H9 (cell line): ENCODE measurements around the gene HNRNPLL. TPM values are rescaled to one million over a fixed set of nuclear protein-coding genes. Genes with fewer than 3 reads are reported as not detected.

Experiments used
- DNase-seq: peaks from one replicate; pipeline ENCODE4 v3.0.0-alpha.2; 2017
- H2AFZ ChIP-seq: one replicate; pipeline ENCODE4 v1.6.1; 2013; ENCODE audit warnings: mild to moderate bottlenecking, low read length, control low read depth, moderate library complexity
- H2AK5ac ChIP-seq: 2 replicates; pipeline ENCODE4 v1.6.1; 2013; ENCODE audit warnings: low read length, control low read depth, mixed read lengths; ENCODE audit not compliant: insufficient read length
- H2BK120ac ChIP-seq: one replicate; pipeline ENCODE4 v1.6.1; 2013; ENCODE audit warnings: low read depth, mild to moderate bottlenecking, low read length, control low read depth, inconsistent platforms; ENCODE audit not compliant: poor library complexity, severe bottlenecking
- H2BK12ac ChIP-seq: 2 replicates; pipeline ENCODE4 v1.6.1; 2013; ENCODE audit warnings: low read length, control low read depth, mixed read lengths, low read depth; ENCODE audit not compliant: insufficient read length
- H2BK15ac ChIP-seq: 2 replicates; pipeline ENCODE4 v1.6.1; 2013; ENCODE audit warnings: low read depth, low read length, control low read depth
- H2BK20ac ChIP-seq: one replicate; pipeline ENCODE4 v1.6.1; 2013; ENCODE audit warnings: low read depth, mild to moderate bottlenecking, low read length, control low read depth, inconsistent platforms; ENCODE audit not compliant: poor library complexity, severe bottlenecking
- H2BK5ac ChIP-seq: 2 replicates; pipeline ENCODE4 v1.6.1; 2013; ENCODE audit warnings: low read length, control low read depth, mixed read lengths; ENCODE audit not compliant: insufficient read length
- H3K14ac ChIP-seq: 2 replicates; pipeline ENCODE4 v1.6.1; 2013; ENCODE audit warnings: low read length, control low read depth; ENCODE audit not compliant: insufficient read depth
- H3K18ac ChIP-seq: 2 replicates; pipeline ENCODE4 v1.6.1; 2013; ENCODE audit warnings: low read depth, mild to moderate bottlenecking, mixed read lengths, low read length, control low read depth; ENCODE audit not compliant: insufficient read length
- H3K23ac ChIP-seq: 2 replicates; pipeline ENCODE4 v1.6.1; 2013; ENCODE audit warnings: low read length, control low read depth, mixed read lengths, low read depth; ENCODE audit not compliant: insufficient read length
- H3K23me2 ChIP-seq: 2 replicates; pipeline ENCODE4 v1.6.1; 2013; ENCODE audit warnings: low read depth, mild to moderate bottlenecking, mixed read lengths, low read length, control low read depth; ENCODE audit not compliant: insufficient read length, poor library complexity, severe bottlenecking
- H3K27ac ChIP-seq: 2 replicates; pipeline ENCODE4 v1.5.1; 2013; ENCODE audit warnings: low read length, control low read depth, mixed read lengths, low read depth; ENCODE audit not compliant: insufficient read length
- H3K27me3 ChIP-seq: 2 replicates; pipeline ENCODE4 v1.6.1; 2013; ENCODE audit warnings: low read length, control low read depth, inconsistent platforms; ENCODE audit not compliant: insufficient read depth
- H3K4ac ChIP-seq: 2 replicates; pipeline ENCODE4 v1.6.1; 2013; ENCODE audit warnings: low read depth, mild to moderate bottlenecking, control low read depth, inconsistent platforms, low read length, moderate library complexity
- H3K4me1 ChIP-seq: 2 replicates; pipeline ENCODE4 v1.6.1; 2013; ENCODE audit warnings: low read length, control low read depth, inconsistent platforms; ENCODE audit not compliant: insufficient read depth
- H3K4me2 ChIP-seq: 2 replicates; pipeline ENCODE4 v1.6.1; 2013; ENCODE audit warnings: low read length, control low read depth, mixed read lengths; ENCODE audit not compliant: insufficient read length, insufficient read depth
- H3K56ac ChIP-seq: 2 replicates; pipeline ENCODE4 v1.6.1; 2013; ENCODE audit warnings: low read depth, mild to moderate bottlenecking, mixed read lengths, low read length, control low read depth; ENCODE audit not compliant: insufficient read length
- H3K79me1 ChIP-seq: 2 replicates; pipeline ENCODE4 v1.6.1; 2013; ENCODE audit warnings: low read depth, mild to moderate bottlenecking, moderate library complexity, low read length, control low read depth, inconsistent platforms; ENCODE audit not compliant: insufficient read depth, poor library complexity, severe bottlenecking
- H3K79me2 ChIP-seq: 2 replicates; pipeline ENCODE4 v1.6.1; 2013; ENCODE audit warnings: low read length, control low read depth, inconsistent platforms; ENCODE audit not compliant: insufficient read depth
- H3K9ac ChIP-seq: 2 replicates; pipeline ENCODE4 v1.6.1; 2013; ENCODE audit warnings: low read length, control low read depth, mixed read lengths; ENCODE audit not compliant: insufficient read length; ENCODE audit errors: extremely low read depth
- H3K9me3 ChIP-seq: one replicate; pipeline ENCODE4 v1.6.1; 2013; ENCODE audit warnings: low read depth, low read length, inconsistent platforms; ENCODE audit not compliant: control insufficient read depth
- H3T11ph ChIP-seq: one replicate; pipeline ENCODE4 v1.6.1; 2013; ENCODE audit warnings: mild to moderate bottlenecking, low read length, control low read depth, inconsistent platforms
- H4K20me1 ChIP-seq: one replicate; pipeline ENCODE4 v1.6.1; 2013; ENCODE audit not compliant: control insufficient read depth, insufficient read length, insufficient read depth
- H4K5ac ChIP-seq: 2 replicates; pipeline ENCODE4 v1.6.1; 2013; ENCODE audit warnings: low read depth, mild to moderate bottlenecking, mixed read lengths, low read length, control low read depth; ENCODE audit not compliant: insufficient read length
- H4K8ac ChIP-seq: replicated peaks from 2 replicates; pipeline ENCODE4 v1.6.1; 2013; ENCODE audit warnings: low read length, control low read depth, mixed read lengths, low read depth; ENCODE audit not compliant: insufficient read length
- H4K91ac ChIP-seq: 2 replicates; pipeline ENCODE4 v1.6.1; 2013; ENCODE audit warnings: low read depth, mild to moderate bottlenecking, moderate library complexity, mixed read lengths, low read length, control low read depth; ENCODE audit not compliant: insufficient read length
- H3K27ac Mint-ChIP-seq, 3 experiments: 2 replicates in 2 of 3; 3 replicates in 1 of 3; pipeline ENCODE4 v1.8.0; 2020 to 2021; ENCODE audit warnings: mixed read lengths in 3 of 3, mild to moderate bottlenecking in 1 of 3, moderate library complexity in 1 of 3
- H3K27me3 Mint-ChIP-seq: 2 replicates; pipeline ENCODE4 v1.8.0; 2021; ENCODE audit warnings: low read depth, mild to moderate bottlenecking, moderate library complexity, mixed read lengths
- H3K36me3 Mint-ChIP-seq, 3 experiments: 2 replicates in 2 of 3; 3 replicates in 1 of 3; pipeline ENCODE4 v1.8.0; 2020 to 2021; ENCODE audit warnings: low read depth in 3 of 3, mixed read lengths in 3 of 3; ENCODE audit not compliant: insufficient read depth in 1 of 3
- H3K4me1 Mint-ChIP-seq, 2 experiments: 2 replicates each; pipeline ENCODE4 v1.8.0; 2020; ENCODE audit warnings: mixed read lengths in 2 of 2
- H3K4me3 Mint-ChIP-seq, 2 experiments: 2 replicates in 1 of 2; 3 replicates in 1 of 2; pipeline ENCODE4 v1.8.0; 2020 to 2021; ENCODE audit warnings: mild to moderate bottlenecking in 2 of 2, mixed read lengths in 2 of 2, moderate library complexity in 1 of 2
- H3K9me3 Mint-ChIP-seq, 2 experiments: 2 replicates in 1 of 2; 3 replicates in 1 of 2; pipeline ENCODE4 v1.8.0; 2020; ENCODE audit warnings: mild to moderate bottlenecking in 2 of 2, mixed read lengths in 2 of 2, moderate library complexity in 1 of 2
- WGBS: extraction: QIAGEN DNeasy Blood & Tissue Kit; methylation state at CpG from one replicate; pipeline ENCODE4 v1.1.7; 2013; ENCODE audit warnings: missing lambda C conversion rate, low lambda C conversion rate, mixed read lengths; ENCODE audit not compliant: insufficient read length; ENCODE audit errors: extremely low coverage; 5-methylcytosine and 5-hydroxymethylcytosine counted together
- total RNA-seq: library from RNA; stranded (reverse); gene quantifications from 2 replicates; pipeline ENCODE4 v1.2.1, GENCODE V29; 2021
- TF ChIP-seq, protein P1 (sequence below): fragments of 200-600 bp; sonication (generic); conservative IDR thresholded peaks from 3 replicates; pipeline ENCODE4 v1.8.0; 2021; ENCODE audit warnings: antibody characterized with exemption, mild to moderate bottlenecking

The HNRNPLL gene
- total RNA-seq, 1 experiment from 2014 or later = 52.3 TPM

DNA sequence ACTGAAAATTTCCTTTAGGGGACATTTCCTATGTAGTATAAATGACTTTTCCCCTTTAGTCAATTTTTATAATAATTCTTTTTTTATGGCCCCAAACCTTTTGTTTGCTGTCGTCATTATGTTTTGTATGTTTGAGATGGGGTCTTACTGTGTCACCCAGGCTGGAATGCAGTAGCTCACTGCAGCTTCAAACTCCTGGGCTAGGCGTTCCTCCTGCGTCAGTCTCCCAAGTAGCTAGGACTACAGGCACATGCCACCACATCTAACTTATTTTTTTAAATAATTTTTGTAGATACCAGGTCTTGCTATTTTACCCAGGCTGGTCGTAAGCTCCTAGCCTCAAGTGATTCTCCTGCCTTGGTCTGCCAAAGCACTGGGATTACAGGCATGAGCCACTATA lies 32.4 kb upstream of the HNRNPLL start:
- Histone ChIP-seq H2AFZ (no peak overlapping the region), H3K56ac (no peak overlapping the region), H4K5ac (no peak overlapping the region), H3K79me2 (no peaks in the 10 kb centered on the region), H3K27me3 (no peaks in the 10 kb centered on the region), H3K9me3 (no peaks in the 10 kb centered on the region), H2BK5ac (no peak overlapping the region), H3K23ac (no peak overlapping the region), H4K20me1 (no peaks in the 10 kb centered on the region), H3T11ph (no peak overlapping the region), H3K23me2 (no peaks in the 10 kb centered on the region), H3K9ac (no peak overlapping the region), H3K4ac (no peak overlapping the region), H4K8ac (no peak overlapping the region), H3K4me1 (no peaks in the 10 kb centered on the region), H3K79me1 (no peaks in the 10 kb centered on the region), H2BK15ac (no peak overlapping the region), H2BK120ac (no peak overlapping the region), H2AK5ac (no peak overlapping the region), H4K91ac (no peak overlapping the region), H3K27ac (no peak overlapping the region), H3K14ac (no peak overlapping the region), H3K4me2 (no peak overlapping the region), H2BK12ac (no peak overlapping the region), H3K18ac (no peak overlapping the region), H2BK20ac (no peak overlapping the region)
- no peak for DNase-seq
- Mint-ChIP-seq H3K4me1 (peaks cover 5 to 6% of the 10 kb centered on the region in 2 experiments; a peak in 3 of 4 replicates), H3K4me3 (no peak overlapping the region), H3K36me3 (0 out of 7 replicates have a peak, but pooled peaks cover 0 to 3% (median 0%) of the 10 kb centered on the region in 3 experiments), H3K27me3 (peaks cover 2% of the 10 kb centered on the region; the same call in 1 of the 2 replicates), H3K27ac (no peak overlapping the region), H3K9me3 (peaks cover 3 to 6% of the 10 kb centered on the region in 2 experiments; a peak in 4 of 5 replicates)
- TF ChIP-seq, protein P1, sequence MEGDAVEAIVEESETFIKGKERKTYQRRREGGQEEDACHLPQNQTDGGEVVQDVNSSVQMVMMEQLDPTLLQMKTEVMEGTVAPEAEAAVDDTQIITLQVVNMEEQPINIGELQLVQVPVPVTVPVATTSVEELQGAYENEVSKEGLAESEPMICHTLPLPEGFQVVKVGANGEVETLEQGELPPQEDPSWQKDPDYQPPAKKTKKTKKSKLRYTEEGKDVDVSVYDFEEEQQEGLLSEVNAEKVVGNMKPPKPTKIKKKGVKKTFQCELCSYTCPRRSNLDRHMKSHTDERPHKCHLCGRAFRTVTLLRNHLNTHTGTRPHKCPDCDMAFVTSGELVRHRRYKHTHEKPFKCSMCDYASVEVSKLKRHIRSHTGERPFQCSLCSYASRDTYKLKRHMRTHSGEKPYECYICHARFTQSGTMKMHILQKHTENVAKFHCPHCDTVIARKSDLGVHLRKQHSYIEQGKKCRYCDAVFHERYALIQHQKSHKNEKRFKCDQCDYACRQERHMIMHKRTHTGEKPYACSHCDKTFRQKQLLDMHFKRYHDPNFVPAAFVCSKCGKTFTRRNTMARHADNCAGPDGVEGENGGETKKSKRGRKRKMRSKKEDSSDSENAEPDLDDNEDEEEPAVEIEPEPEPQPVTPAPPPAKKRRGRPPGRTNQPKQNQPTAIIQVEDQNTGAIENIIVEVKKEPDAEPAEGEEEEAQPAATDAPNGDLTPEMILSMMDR = no peak
- no CpG with 5 or more reads among the region's 4 CpGs for WGBS
